ENCODE data around the gene PLCB2. TPM values are rescaled to one million over a fixed set of nuclear protein-coding genes. Genes with fewer than 3 reads are reported as not detected.

The PLCB2 gene
- total RNA-seq, 1 donor from 2014 or later: 8.7 TPM

DNA sequence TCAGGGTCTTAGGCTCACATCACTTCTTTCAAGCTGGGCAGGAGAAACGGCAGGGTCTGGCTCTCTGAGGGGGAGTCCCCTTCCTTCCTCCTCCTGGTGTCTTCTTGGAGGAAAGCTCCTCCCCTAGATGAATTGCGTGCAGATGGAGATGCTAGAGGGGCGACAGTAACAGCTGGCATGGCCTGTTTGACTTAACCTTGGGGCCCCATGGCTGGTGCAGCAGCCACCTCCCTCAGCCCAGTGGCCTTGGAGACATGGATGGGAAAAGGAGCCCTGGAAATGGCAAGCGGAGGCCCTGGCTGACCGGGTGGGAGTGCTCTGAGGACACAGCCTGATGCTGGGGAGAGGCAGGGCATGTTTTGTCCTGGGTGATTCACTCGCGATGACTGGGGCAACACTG lies 48.7 kb downstream of the PLCB2 start:
- no peak overlapping the region for H3K4me3 Mint-ChIP-seq
- no peaks in the 10 kb centered on the region for H3K36me3 Mint-ChIP-seq (ENCODE audit: low read depth)
- no peak overlapping the region for H3K27ac Mint-ChIP-seq (ENCODE audit: unreplicated experiment)
- peaks cover 1% of the 10 kb centered on the region for H3K4me1 Mint-ChIP-seq
- peaks cover 25% of the 10 kb centered on the region for H3K27me3 Mint-ChIP-seq (ENCODE audit: low read depth)
- DNase-seq (ENCODE audit: low read depth, low spot score): no peak
- TF ChIP-seq, protein P1, sequence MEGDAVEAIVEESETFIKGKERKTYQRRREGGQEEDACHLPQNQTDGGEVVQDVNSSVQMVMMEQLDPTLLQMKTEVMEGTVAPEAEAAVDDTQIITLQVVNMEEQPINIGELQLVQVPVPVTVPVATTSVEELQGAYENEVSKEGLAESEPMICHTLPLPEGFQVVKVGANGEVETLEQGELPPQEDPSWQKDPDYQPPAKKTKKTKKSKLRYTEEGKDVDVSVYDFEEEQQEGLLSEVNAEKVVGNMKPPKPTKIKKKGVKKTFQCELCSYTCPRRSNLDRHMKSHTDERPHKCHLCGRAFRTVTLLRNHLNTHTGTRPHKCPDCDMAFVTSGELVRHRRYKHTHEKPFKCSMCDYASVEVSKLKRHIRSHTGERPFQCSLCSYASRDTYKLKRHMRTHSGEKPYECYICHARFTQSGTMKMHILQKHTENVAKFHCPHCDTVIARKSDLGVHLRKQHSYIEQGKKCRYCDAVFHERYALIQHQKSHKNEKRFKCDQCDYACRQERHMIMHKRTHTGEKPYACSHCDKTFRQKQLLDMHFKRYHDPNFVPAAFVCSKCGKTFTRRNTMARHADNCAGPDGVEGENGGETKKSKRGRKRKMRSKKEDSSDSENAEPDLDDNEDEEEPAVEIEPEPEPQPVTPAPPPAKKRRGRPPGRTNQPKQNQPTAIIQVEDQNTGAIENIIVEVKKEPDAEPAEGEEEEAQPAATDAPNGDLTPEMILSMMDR (conservative IDR thresholded peaks at IDR 0.05): no peak
- H3K9me3 Mint-ChIP-seq: no peaks in the 10 kb centered on the region

DNA sequence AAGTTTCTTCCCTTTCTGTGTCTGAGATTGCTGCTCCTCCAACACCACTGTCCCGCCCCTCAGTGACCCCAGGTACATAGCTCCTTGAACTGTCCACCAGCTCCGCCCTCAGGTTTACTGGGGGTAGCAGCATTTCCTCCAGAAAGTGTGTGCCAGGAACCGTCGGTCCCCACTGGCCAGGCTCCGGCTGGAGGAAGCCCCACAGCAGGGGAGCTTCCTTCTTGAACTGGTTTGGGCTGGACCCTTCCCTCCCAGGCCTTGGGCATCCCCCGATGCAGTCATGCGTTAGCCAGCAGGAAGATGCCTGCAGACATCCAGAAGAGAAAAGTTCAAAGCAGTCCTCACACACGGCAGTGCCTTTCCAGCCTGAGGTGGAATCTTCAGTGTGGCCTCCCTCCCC lies 49.2 kb downstream of the PLCB2 start:
- DNase-seq (ENCODE audit: low read depth, low spot score): no peak
- Mint-ChIP-seq H3K36me3 (ENCODE audit: low read depth) (no peaks in the 10 kb centered on the region), H3K27ac (ENCODE audit: unreplicated experiment) (no peak overlapping the region), H3K9me3 (no peaks in the 10 kb centered on the region), H3K4me1 (peaks cover 5% of the 10 kb centered on the region), H3K4me3 (no peak overlapping the region), H3K27me3 (ENCODE audit: low read depth) (peaks cover 29% of the 10 kb centered on the region)
- TF ChIP-seq, protein P1 (conservative IDR thresholded peaks at IDR 0.05): no peak

DNA sequence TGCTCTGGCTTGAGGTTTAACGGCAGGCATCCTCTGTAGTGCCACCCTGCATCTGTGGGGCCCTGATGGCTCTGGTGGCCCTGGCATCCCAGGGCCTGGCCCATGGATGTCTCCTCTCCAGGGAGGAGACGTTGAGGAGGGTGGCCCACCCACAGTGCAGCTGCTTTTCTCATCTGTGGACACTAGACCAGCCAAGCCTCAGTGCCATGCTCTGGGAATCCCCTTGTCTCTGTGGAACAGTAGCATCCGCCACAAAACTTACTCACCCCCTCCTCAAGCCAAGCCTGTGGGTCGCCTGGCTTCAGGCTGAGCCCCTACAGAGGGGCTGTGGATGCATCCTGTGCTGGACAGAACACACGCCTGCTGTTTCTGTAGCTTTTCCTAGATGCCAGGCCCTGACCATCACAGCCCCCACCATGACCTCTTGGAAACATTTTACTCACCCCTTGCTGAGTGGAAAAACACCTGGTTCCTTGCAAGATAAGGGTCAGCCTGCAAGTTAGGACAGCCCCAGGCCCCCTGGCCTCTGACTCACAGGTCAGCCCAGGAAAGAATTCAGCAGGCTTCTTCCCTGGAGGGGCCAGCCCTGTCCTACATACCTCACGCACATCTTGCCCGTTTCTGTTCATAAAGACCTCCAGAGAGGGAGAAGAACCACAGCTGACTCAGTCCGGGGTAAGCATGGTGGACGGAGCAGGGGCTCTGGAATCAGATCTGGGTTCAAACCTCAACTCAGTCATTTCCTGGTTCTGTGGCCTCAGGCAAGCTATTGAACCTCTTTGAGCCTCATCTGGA lies 49.9 kb downstream of the PLCB2 start:
- H3K4me1 Mint-ChIP-seq: peaks cover 5% of the 10 kb centered on the region
- TF ChIP-seq, protein P1 (conservative IDR thresholded peaks at IDR 0.05): no peak
- no peak for DNase-seq (ENCODE audit: low read depth, low spot score)
- H3K4me3 Mint-ChIP-seq: no peak overlapping the region
- H3K36me3 Mint-ChIP-seq (ENCODE audit: low read depth): no peaks in the 10 kb centered on the region
- H3K27me3 Mint-ChIP-seq (ENCODE audit: low read depth): peaks cover 36% of the 10 kb centered on the region
- no peaks in the 10 kb centered on the region for H3K9me3 Mint-ChIP-seq
- H3K27ac Mint-ChIP-seq (ENCODE audit: unreplicated experiment): no peak overlapping the region

DNA sequence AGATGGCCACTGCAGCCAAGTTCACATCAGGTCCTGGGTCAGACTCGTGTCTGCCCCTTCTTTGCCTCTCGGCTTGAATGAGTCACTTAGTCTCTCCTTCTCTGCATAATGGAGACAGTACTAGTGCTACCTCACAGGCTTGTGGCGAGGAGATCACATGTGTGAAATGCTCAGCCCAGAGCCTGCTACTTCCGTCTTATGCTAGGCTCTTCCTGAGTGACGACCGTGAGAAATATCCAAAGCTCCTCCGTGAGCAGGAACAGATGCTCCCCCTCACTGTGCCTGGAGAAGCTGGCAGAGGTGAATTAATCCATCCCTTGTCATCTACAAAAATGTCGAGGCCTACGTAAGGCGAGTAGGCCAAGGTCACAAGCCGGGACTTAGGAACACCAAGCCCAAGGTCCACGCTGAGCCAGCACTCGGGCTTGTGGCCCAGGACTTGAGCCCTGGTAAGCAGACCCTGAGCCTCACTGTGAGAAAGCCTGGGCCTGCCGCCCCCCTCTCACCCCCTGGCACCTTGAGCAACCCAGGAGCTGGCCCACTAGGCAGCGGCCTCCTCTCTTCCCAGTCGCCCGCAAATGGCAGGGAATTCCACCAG lies 51.0 kb downstream of the PLCB2 start:
- H3K36me3 Mint-ChIP-seq (ENCODE audit: low read depth): no peaks in the 10 kb centered on the region
- H3K4me1 Mint-ChIP-seq: peaks cover 5% of the 10 kb centered on the region
- peaks cover 41% of the 10 kb centered on the region for H3K27me3 Mint-ChIP-seq (ENCODE audit: low read depth)
- H3K27ac Mint-ChIP-seq (ENCODE audit: unreplicated experiment): peak overlapping the region; percentile 27
- no peak overlapping the region for H3K4me3 Mint-ChIP-seq
- TF ChIP-seq, protein P1 (conservative IDR thresholded peaks at IDR 0.05): no peak
- H3K9me3 Mint-ChIP-seq: no peaks in the 10 kb centered on the region
- DNase-seq (ENCODE audit: low read depth, low spot score): no peak

DNA sequence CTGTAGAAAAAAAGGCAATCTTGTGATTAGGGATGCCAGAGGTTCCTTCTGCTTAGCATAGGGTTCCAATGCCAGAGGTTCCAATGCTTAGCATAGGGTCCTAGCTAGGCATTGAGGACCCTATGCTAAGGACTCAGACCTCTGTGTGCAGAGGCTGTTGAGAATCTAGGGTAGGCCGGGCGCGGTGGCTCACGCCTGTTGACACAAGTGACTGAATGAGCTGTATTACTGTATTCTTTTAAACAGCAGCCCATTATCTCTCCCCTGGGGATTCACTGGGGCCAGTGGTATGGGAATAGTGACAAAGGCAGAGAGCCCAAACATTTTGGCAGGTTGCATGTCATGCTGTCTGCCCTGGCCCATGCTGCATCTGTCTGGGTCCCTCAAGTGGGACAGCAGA lies 52.7 kb downstream of the PLCB2 start:
- H3K9me3 Mint-ChIP-seq: no peaks in the 10 kb centered on the region
- TF ChIP-seq, protein P1 (conservative IDR thresholded peaks at IDR 0.05): no peak
- H3K4me1 Mint-ChIP-seq: peaks cover 5% of the 10 kb centered on the region
- DNase-seq (ENCODE audit: low read depth, low spot score): no peak
- H3K27ac Mint-ChIP-seq (ENCODE audit: unreplicated experiment): no peak overlapping the region
- H3K27me3 Mint-ChIP-seq (ENCODE audit: low read depth): peaks cover 55% of the 10 kb centered on the region
- no peak overlapping the region for H3K4me3 Mint-ChIP-seq
- H3K36me3 Mint-ChIP-seq (ENCODE audit: low read depth): no peaks in the 10 kb centered on the region
